ENCODE data around the gene CREB3L1.

CREB3L1 gene

DNA sequence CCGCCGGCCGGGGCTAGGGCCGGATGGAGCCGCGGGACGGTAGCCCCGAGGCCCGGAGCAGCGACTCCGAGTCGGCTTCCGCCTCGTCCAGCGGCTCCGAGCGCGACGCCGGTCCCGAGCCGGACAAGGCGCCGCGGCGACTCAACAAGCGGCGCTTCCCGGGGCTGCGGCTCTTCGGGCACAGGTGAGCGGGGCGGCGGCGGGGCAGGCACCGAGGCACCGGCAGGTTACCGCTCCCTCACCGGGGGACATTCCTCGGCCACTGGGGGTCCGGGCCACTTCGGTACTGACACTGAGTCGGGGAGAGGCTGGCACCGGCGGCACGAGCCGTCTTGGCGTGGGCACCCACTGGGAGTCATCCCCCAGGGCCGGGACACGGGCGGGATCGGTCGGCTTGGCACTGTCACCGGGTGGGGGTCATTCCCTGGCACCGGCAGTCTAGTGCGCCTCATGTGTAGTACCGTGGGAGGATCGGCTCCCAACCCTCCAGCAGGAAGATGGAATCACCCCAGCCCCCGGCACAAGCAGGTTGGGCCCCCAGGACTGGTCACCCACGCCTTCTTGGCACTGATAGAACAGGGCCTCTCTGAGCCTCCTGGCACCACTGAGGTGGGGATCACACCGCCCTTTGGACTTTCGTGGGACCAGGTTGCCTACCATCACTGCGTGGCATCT lies 70.3 kb downstream of the CREB3L1 start:
- DNase-seq: no peak

DNA sequence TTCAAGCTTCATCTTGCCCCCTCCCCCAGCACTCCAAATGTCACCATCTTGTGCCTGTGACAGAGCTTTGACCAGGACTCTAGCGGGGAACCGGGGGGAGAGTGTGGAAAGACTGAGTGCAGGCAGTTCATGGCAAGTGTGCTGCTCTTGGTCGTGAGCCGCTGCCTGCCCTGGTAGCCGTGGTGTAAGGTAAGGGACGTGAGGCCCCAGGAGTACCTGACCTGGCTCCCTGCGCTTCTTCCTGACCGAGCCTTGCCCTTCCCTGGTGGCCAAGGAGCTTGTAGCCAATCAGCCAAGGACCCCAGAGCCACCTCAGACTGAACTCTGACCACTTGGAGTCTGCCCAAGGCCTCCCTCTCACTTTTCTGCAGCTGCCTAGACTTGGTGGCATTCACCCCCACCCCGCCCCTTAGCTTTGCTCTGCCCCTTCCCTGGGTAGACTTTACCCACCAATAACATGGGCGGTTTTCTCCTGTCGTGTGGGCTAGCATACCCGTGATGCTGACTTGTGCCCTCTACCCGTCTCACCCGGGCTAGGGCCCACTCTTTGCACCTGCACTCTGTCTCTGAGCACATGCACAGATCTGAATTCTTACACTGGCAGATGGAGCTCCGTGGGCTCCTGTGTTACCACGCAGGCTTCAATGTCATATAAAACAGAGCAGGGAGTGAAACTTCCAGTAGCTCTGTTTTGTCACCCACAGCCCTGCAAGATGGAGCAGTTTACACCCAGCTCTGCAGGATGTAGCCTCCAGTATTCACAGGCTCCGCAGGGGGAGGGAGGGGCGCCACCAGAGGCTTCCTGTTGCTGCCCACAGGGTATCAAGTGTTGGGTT lies 71.3 kb downstream of the CREB3L1 start:
- DNase-seq: peak in 1 of 2 experiments; percentile 49

DNA sequence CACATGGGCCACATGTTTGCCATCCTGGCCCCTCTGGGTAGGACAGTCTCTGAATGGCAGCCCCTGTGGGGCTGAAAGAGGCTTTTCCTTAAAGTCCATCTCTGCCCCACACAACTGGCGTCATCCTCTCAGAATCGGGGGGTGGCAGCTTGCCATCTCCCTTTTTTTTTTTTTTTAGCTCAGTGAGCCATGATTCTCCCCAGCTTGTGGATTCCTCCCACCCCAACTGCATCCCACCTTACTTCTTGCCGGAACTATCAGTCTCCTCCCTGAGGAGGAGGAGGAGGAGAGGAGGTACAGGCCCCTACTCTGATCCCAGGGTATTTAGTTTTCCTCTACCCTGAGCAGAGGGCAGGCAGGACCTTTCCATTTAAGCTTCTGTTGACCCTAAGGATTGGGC lies 73.2 kb downstream of the CREB3L1 start:
- no peak for DNase-seq

DNA sequence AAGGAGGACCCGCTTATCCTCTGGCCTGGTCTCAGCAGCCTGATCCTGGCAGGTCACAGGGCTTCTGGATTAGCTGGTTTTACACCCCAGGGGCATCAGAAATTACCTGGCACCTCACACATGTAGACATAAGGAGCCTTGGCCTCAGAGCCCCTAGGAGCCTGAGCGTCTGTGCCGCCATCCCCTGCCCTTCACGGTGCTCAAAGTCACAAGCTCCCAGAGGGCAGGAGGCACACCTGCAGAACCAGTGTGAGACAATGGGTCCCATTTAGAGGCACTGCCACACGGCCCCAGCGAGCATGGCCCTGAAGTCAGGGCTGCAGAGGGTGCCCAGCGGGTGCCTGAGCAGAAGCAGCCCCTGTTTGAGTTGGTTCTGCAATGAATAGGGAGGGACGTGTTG lies 73.7 kb downstream of the CREB3L1 start:
- DNase-seq: no peak

DNA sequence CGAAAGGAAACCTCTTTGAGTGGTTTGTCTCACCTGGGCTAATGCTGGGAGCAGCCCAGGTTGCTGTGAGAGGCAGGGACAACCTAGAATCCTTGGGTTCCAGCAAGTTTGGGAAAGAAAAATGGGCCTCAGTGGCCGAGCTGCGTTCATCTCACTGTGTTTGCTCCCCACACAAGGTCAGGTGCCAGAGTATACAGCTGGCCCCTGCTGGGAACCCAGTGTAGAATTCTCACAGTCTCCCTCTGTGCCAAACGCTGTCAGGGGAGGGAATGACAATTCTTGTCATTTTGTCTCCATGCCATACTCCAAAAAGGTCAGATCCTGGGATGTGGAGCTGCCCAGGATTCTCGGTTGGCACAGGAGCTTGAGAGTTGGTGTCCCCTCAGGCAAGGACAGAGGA lies 74.1 kb downstream of the CREB3L1 start:
- no peak for DNase-seq

DNA sequence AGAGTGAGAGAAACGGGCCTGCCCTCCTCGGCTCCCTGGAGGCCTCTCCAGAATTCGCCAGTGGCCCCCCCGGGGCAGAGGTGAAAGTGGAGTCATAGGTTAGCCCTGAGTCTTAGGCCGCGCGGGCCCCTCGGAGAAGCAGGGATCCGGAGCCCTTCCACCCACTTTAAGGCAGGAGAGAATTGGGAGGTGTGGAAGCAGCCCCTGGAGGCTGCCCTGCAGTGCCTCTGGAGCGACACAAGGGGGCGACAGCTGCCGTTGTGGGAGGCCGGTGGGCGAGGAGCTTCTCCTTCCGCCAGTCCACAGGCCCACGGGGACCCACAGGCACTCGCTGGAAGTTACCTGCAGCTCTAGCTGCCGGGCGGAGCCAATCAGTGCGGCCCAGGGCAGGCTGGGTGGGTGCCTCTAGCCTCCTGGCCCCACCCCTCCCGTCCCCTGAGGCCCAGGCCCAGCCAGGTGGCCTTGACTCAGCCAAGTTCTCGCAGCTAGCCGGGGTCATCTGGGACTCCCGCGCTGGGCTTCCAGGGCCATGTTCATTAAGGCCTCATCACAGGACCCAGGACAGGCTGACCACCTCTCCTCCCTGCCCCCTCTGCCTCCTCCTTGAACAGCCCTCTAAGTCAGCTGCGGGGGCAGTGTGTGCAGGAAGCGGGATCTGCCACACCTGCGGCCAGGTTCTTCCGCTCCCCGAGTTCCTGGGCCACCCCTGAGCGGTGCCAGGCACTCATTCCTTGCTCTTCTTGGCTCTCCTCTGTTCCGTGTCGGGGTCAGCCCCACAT lies 74.8 kb downstream of the CREB3L1 start:
- DNase-seq: peak; percentile 66

DNA sequence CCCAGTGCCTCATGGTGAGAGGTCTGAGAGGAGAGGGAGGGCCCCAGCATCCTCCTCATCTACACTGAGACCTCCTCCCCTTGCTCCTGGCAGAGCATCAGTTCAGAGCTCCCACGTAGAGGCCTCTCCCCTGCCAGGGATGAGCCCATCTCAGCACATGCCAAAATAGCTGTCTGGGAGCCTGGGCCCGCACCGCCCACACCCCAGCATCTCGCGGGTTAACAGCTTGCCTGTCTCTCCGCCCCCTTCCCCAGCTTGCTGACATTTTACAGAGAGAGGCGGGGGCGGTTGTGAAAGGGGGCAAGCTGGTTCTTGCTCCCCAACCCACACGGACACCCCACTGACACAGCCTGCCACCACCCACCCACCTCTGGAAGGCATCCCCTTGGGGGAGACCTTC lies 76.2 kb downstream of the CREB3L1 start:
- peak; percentile 65 to 87 for DNase-seq

DNA sequence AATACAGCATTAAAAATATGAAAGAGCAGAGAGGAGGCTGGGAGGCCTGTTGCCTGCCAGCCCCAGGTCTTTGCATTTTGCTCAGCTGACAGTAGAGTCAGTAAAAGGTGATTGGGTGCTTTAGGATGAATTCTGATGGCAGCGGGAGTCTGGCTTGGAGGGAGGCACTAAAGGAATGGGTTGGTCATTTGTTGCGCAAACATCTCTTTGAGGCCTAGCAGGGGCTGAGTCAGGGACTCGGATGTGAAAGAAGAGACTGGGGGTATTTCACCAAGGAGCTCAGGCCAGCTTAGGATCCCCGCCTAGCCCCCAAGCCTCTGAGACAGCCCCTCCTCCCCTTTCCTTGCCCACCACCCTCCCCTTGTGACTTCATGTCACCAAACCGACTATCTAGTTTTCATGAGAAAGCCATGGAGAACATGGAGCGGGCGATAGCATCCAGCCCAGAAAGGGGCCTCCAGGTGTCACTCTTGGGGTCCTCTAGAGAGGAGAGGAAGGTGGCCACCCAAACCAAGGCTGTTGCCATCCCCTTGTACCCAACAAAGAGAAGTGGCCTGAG lies 79.5 kb downstream of the CREB3L1 start:
- no peak for DNase-seq

DNA sequence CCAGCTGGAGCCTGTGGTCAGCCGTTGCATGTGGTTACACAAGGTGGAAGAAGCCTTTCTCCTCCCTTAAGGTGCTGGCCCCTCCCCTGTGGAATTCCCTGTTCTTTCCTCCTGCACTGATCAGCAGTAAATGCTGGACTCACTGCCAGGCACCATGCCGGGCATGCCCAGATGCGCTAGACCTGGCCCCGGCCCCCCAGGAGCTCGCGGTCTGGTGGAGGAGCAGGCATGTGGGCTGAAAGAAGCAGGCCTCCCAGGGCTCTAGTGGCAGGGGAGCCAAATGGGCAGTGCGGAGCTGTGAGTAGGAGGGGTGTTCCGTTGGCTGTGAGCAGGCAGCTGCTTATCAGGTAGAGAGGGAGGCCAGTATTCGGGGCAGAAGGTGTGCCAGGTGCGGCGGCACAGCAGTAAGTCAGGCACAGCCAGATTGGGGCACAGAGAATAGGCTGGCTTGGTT lies 80.0 kb downstream of the CREB3L1 start:
- no peak for DNase-seq

DNA sequence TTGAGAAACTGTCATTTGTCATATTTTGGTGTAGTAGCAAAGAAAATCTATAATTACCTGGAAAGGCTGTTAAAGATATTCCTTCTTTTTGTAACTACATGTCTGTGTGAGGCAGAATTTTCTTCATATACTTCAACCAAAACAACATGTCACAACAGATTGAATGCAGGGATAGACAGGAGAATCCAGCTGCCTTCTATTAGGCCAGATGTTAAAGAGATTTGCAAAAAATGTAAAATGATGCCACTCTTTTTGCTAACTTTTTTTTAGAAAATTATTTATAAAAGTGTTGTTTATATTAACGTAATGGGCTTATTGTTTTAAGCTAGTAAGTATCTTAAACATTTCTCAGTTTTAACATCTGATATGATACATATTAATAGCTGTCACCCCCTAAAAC lies 82.5 kb downstream of the CREB3L1 start:
- no peak for DNase-seq

DNA sequence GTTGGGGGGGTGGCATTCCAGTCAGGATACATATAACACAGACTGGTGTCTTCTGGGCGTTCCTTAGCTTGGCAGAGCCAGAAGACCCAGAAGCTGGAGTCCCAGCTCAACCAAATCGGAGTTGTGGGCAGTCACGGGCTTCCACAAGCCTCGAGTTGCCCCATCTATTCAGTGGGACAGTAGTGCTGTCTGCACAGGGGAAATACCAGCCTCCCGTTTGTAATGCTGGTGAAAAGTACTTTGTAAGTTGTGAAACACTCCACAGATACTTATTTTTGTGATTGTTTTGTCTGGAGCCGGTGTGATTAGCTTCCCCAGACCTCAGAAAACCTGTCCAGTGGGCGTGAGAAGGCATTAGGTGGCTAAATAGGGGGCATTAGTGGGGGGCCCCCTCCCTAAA lies 83.4 kb downstream of the CREB3L1 start:
- no peak for DNase-seq

DNA sequence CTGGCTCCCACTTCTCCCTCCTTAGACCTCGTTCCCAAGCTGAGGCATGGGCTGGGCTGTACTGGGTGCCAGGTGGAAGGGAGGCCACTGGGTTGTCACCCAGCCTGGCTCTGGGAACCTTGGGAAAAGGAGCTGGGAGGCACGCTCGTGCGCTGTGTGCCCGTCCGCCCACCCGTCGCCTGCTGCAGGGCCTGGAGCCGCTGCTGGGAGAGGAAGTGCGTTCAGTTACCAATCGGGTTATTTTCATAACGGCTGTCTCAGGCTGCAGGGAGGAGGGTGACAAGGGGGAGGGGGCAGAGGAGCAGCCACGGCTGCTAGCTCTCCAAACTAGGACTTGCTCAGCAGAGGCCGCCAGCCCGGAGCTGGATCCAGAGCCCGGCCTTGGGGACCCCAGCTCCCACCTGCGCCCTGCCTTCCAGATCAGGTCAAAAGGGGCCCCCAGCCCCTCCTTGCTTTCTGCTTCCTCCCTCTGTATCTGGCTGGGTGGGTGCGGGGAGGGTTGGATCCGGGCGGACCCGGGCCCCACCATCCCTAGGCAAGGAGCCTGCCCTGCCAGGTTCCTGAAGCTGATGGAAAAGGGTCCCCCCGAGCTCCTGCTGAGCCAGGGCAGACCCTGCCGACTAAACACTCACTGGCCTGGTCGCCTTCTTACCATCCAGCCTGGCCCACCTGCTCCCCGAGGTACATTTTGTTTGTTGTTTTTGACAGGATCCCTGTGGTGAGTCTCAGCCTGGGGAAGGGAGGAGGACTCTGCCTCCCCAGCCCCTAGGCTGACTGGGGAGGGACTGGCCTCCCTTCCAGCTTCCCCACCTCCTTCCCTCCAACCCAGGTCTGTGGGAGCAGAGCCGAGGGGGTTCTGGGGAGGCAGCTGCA lies 84.1 kb downstream of the CREB3L1 start:
- DNase-seq: peak; percentile 57 to 60

DNA sequence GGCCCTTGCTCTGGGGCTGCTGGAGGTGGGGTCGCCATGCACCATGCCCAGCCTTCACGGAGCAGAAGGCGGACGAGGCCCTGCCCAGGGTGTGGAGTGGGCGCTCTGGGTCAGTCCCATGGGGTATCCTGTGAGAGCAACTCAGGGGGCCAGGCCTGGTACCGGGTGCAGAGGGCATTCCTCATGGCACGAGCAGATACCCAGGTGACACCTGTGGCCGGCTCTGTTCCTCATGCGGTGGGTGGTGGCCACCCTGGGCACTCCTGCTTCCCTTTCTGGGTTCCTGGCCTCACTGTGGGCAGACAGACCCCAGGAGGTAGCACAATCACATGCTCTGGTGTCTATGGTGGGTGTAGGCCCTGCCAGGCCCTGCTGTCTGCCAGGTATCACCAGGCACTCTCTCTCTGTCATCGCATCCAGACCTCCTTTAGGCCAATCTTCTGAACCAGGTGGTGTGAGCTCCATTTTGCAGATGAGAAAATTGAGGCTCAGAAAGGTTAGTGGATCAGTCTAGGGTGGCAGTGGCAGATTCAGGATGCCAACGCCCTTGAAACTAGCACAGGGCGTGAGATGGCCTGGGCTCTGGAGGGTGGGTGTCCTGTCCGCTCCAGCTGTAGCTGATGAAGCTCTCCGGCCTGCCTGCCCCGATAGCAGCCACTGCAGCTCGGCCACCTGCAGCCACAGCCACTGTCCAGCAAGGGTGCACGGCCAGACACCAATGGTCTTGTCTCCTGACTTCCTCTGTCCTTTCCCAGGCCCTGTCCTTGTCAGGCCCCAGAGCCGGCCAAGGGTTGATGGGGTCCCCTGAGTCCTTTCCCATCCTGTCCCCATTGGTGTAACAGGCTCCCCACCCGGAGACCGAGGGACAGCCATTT lies 84.9 kb downstream of the CREB3L1 start:
- DNase-seq: no peak

DNA sequence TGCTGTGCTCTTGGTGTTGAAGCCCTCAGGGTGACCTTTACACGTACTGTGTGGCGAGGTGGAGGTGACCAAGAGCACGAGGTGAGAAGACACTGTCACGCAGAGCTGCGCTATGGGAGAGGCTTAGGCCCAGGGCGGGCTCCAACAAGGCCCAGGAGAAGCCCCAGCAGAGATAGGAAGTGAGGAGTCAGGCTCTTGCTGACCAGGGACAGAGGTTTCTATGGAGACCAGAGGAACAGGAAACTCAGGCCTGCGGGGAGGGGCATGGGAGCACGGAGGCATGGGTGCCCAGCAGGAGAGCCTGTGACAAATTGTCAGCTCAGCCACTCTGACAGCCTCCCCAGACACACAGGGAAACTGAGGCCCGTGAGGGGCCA lies 85.6 kb downstream of the CREB3L1 start:
- DNase-seq: no peak

DNA sequence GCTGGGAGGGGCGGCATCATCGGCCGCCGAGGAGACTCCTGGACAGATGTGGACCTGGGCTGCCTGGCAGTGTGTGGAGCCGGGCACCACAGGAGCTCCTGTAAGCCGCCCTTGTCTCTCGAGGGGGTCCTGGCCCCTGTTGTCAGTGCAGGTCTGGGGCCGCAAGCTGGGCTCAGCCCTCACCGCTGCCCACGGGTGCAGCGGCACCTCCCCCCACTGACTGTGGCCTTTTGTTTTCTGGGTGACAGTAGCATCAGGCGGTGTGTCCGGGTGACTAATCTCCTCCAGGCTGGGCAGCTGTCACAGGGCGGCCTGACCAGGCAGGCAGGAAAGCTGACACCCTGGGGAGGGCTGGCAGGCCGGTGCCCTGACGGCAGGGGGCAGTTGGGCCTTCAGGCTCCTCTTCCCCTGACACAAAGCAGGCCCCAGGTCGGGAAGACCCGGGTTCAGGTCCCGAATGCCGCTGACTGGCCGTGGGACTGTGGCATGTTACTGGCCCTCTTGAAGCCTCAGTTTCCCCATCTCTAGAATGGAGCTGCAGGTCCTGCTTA lies 86.1 kb downstream of the CREB3L1 start:
- no peak for DNase-seq

DNA sequence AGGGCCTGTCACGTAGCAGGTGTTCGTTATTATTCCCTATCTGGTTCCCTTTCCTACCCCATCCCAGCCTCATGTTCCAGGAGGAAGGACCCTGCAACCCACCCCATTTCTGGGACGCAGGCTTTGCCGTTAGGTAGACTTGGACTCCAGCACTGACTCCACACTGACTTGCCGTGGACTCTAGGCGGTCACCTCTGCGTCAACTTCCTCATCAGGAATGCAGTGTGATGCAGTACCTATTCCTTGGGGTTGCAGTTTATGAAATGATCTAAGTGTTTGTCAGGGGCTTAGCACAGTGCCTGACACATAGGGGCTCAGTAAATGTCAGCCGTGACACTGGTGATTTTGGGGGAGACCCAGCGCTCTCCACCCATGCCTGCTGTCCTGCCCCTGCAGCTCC lies 86.6 kb downstream of the CREB3L1 start:
- DNase-seq: no peak

DNA sequence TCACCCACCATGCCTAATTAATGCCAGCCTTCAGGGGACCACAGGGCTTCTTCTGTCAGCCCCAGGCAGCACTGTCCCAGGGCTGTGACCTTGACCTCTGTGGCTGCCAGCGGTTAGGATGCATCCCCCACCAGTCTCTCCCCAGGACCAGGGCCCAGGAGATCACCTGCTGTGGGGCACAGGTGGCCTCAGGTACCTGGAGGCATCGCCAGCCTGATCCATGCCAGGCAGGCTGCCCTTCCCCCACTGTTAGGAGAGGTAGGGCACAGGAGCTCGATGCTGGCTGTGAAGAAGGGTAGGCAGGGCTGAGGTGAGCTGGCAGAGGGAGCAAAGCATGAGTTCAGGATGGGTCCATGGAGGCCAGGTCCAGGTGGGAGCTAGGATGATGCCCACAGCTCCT lies 87.3 kb downstream of the CREB3L1 start:
- DNase-seq: no peak

DNA sequence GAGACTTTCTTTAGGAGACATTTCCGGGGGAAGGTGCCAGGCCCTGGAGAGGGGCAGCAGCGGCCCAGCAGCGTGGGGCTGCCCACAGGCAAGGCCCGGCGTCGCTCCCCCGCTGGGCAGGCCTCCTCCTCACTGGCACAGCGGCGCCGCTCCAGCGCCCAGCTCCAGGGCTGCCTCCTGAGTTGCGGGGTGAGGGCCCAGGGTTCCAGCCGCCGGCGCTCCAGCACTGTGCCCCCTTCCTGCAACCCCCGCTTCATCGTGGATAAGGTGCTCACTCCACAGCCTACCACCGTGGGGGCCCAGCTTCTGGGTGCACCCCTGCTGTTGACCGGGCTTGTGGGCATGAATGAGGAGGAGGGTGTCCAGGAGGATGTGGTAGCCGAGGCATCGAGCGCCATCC lies 88.8 kb downstream of the CREB3L1 start:
- no peak for DNase-seq

DNA sequence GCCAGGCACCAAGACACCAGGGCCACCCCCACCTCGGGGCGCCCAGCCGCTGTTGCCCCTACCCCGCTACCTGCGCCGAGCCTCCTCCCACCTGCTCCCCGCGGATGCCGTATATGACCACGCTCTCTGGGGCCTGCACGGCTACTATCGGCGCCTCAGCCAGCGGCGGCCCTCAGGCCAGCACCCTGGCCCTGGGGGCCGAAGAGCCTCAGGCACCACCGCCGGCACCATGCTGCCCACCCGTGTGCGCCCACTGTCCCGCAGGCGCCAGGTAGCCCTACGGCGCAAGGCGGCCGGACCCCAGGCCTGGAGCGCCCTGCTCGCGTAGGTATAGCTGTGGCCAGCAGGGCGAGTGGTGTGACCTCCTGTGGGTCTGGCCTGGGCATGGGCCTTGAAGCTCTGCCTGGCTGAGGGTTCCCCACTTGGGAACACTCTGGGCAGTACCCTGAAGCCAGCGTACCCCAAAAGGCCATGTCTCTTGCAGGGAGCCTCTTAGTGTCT lies 89.2 kb downstream of the CREB3L1 start:
- no peak for DNase-seq

DNA sequence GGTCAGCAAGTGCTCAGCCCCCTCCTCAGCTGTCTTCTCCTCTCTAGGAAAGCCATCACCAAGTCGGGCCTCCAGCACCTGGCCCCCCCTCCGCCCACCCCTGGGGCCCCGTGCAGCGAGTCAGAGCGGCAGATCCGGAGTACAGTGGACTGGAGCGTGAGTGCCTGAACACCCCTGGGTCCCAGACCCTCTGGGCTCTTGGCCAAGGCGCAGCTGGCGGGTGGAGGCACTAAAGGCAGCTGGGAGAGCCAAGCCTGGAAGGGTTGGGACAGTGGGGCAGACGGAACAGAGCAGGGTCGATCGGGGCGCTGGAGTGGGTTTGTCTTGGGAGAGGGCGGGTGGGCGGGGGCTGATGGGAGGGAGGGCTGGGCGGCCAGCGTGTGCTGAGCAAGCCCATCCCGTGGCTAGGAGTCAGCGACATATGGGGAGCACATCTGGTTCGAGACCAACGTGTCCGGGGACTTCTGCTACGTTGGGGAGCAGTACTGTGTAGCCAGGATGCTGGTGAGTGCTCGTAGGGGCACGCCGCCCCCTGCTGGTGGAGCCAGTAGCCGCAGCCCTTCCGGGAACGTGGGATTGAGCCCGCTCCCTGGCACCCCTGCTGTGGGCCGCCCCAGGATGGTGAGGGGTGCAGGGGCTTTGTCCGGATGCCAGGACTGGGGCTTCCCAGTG lies 89.9 kb downstream of the CREB3L1 start:
- DNase-seq: peak; percentile 66 to 74

All from stimulated activated CD4-positive, alpha-beta T cell treated with anti-CD3 and anti-CD28 coated beads, Interleukin-4, amount 100 ng/mL, for 4 hours (primary cell).